Dermis blood vessel endothelial cell (primary cell): Measurements from ENCODE around the gene MUC5B. TPM values are rescaled to one million over a fixed set of nuclear protein-coding genes. Genes with fewer than 3 reads are reported as not detected.

Experiments
- DNase-seq: peaks from one replicate; pipeline ENCODE4 v3.0.0; 2010
- total RNA-seq: library from RNA; depleted of rRNA; stranded (reverse); fragments of >200 nt; gene quantifications from 2 replicates; pipeline ENCODE4 v1.2.3, GENCODE V29; 2014

Gene MUC5B
- total RNA-seq, 1 donor from 2014 or later: not detected

DNA sequence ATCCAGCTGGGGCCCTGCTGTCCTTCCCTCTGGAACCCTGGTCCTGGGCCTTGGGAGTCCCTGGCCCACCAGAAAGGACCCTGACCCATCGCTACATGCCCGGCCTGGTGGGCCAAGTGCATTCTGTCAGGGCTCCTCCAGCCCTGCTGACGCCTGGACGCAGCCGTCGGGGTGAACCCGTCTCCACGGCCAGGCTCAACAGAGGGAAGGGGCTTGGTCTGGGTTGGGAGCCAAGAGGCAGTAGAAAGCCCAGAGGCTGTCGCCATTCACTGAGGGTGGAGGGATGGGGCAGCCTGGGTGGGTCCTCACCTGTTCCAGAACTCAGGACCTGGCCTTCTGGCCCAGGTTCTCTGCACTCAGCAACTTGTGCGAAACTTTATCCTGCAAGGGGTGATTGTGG lies 47.6 kb downstream of the MUC5B start:
- DNase-seq: no peak

DNA sequence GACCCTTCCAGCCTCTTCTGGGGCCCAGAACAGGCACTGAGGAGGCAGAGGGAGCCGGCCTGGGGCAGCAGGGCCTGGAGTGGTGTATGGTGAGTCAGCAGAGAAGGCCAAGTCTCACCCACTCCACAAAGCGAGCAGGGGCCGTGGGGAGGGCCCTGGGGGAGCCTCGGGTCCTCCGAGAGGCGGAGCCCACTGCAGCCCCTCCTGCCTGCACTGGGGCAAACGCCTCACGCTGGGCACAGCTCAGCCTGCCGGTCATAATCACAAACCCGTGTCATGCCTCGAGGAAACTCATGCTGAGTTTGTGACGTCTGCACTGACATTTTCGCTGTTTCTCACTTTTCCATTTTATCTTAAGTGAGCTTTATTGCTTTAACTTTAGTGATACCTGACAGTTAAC lies 48.1 kb downstream of the MUC5B start:
- DNase-seq: no peak

DNA sequence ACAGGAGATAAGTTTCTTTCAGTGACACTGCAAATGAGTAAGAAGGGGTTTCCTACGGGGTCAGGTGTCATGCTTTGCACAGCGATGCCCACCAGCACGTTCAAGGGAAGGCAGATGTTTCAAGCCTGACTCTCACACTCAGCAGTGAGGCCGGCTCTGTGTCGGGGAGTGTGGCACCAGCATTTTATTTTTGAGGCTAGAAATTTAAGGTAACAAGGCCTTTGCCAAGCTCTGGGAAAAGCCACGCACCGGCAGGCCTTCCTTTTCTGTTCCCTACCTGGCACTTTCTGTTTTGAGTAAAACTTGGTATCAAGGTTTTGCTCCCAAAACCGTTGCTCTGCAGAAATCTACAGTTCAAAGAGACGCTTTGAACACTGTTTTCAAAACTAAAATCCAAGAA lies 48.5 kb downstream of the MUC5B start:
- no peak for DNase-seq

DNA sequence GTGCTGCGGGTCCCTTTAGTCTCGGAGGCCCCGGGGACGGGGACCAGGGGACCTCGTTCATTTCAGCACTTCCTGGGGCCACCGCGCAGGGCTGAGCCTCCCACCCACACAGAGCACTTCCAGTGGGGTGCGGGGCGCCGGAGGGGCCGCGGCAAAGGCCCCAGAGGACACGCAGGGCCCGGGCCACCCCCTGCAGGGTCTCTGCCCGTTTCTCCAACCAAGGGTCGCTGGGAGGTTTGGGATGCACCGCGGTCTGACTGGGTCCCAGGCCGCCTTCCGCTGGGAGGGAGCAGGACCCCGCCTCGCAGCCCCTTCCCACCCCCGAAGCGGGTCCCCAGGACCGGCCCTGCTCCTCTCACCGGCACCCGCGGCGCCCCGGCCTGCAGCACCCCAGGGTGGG lies 49.1 kb downstream of the MUC5B start:
- DNase-seq: no peak

DNA sequence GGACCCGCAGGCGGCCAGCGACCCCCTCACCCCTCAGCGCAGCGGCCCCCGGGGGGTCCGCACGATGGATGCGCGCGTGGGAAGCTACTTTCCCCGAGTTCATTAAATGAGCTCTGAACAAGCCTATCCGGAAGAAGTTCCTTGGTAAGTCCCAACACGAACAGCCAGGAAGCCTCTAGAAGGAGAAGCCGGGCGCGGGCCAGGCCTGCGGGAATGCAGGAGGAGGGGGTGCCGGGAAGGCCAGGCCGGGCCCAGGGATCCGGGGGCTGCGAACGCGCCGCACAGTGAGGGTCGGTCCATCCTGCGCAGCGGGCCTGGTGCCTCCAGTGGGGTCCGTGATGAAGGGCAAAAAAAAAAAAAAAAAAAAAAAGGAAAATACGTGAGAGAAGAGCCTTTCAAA lies 49.7 kb downstream of the MUC5B start:
- DNase-seq: no peak

DNA sequence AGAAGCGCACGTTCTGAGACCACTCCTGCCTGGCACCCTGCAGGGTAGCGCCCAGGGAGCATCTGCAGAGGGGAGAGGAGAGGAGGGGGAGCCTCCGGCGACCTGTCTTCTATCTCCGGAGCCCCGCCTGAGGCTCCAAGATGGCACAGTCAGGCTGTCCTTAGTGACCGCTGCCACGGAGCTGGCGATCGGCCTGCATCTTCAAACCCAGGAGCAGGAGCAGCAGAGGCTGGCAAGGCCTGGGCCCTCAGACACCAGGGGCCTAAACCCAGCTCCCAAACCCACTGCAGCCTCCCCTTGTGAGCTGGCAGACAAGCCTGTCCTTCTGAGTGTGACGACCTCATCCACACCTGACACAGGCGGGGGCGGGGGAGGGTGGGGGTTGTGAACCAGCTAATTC lies 51.6 kb downstream of the MUC5B start:
- no peak for DNase-seq

DNA sequence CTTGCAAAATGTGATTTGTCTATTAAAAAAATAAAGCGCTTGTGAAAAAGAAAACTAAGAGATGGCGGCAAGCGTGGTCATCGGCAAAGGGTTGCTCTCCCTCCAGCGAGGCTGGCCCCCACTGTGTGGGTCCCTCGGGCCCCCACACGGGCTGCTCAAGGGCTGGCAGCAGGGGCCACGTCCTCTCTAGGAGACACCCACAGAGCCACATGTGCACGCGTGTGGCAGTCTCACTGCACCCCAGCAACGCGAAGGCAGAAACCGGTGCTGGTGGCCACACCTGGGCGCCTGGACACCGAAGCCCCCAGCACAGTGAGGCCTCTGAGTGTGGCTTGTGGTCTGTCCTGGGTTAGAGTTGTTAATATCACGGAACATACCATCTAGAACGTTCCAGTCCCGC lies 52.2 kb downstream of the MUC5B start:
- DNase-seq: no peak

DNA sequence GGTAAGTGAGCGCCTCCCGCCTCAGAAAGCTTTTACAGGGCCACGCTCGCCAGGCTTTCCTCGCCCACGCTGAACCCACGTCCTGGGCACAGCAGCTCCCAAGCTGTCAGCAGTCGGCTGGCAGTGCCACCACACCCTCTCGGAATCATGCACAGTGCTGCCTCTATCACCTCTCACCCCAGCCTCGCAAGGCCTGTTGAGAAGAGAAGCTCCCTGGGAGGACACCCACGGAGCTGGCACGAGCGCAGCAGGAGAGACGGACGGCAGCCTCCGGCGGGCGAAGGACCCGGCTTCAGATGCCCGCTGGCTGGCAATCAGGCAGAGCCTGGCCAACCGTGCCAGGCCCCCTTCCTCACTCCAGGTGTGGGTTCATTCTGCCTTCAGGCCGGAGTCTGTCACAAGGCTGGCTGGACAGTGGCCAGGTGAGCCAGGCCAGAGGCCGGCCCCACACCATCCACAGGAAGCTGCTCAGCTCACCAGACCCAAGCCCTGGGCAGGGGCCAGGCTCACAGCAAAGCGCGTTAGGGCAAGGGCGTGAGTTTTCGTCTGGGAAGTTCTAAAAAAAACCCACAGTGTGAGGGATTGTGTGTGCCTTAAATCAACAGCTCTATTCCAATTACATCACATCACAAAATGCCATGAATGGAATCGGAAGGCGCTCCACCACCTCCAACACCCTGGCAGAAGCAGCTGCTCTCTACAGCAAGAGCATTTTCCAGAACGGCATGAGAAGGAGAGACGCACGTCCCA lies 53.4 kb downstream of the MUC5B start:
- peak; percentile 8 for DNase-seq

DNA sequence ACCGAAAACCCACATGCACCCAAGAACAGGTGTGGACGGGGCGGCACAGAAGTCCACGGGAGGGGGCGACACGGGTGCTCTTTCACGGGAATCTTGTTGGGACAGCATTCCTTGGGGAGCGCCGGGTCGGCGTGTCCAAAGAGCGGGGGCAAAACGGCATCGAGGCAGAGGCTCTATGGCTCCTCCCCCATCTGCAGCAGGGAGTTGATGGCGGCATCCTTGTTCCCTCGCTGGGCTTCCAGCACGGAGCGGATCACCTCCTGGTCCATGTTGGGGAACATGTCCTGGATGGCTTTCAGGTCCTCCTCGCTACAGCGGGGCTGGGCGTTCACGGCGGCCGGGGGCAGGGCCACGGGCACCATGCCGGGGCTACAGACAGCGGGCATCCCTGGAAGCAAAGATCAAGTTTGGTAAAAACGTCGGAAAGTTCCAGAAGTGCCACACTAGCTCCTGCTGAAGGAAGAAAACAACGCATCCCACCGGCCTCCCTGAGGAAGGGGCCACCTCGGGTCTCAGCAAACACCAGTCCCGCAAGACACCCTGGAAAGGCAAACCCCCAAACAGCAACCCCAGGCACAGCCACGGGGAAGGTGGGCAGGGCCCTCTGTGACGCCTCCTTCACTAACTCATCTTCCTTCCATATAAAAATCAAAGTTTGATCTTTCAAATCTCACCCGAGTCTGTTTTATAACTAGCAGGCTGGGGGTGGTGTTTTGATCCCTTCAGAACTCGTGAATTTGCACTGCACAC lies 54.2 kb downstream of the MUC5B start:
- DNase-seq: no peak

DNA sequence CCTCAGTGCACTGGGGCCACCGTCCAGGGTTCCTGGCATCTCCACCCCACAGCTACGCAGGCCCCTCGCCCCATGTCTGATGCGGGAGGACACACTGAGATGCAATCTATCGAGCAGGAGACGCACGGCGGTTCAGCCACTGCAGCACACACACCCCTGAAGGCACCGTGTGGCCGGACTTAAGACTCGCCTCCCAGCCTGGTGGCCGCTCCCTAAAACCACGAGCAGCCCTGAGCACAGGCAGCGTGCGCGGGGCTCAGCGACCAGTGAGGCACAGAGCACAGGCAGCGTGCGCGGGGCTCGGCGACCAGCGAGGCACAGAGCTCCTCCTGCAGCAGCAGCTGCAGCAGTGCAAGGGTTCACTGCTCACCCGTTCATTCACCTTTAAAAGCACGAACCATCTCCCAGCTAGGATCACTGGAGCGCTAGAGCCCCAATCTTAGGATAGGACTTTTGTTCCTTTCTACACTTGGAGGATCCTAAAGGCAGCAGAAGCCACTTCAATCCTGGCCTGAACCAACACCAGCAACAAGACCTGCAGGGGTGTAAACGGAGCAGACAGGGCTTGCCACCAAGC lies 55.2 kb downstream of the MUC5B start:
- DNase-seq: no peak

DNA sequence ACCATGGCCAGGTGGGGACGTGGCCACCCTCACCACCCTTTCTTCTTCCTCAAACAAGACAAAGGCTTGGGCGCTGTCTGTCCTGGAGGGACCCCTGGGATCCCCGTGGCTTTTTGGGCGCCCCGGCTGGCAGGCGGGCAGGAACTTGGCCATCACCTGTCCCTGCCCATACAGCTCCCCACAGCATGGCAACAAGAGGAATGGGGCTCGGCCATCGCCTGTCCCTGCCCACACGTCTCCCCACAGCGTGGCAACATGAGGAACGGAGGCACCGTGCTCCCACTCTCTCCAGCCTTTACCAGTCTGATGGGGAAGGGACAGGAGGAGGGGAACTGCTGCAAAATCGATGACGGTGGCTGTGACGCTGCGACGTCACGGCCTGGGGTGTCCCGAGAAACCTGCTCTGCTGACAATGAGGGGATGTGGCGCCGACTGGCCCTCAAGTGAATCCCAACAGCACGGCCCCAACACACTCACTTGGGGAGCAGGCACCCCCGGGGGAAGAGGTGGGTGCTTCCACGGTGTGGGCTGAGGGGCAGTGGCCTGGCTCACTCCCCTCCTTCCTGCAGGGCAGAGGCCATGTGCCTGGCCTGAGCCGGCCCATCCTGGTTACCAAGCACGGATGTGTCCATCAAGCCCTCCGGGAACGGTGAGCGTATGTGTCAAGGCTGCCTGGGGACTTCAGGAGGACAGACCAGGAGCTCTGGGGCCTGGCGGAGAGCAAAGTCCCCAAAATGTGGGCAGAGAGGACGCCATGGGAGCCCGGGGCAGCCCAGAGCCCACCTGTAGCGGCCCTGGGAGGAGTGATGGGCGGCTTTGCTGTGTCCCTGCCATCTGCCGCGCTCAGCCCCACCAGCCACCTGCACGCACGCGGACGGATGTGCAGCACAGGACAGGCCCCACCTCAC lies 56.2 kb downstream of the MUC5B start:
- DNase-seq: no peak

DNA sequence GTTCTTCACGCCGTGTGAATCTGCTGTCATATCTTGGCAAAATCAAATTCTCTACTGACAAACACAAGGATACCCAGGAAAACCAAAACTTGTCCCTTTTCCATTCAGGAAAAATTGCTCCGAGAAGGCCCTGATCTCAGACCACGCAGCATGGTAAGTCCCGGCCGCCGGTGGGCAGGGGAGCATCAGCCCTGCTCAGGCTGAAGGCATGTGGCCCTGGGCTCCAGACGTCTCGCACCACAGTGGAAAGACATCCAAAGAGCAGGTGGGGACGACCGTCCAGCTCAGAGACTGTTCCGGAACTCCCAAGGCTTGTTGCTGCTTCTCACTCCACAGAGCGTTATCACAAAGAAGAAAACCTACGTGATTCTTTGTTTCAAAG lies 56.8 kb downstream of the MUC5B start:
- DNase-seq: no peak

DNA sequence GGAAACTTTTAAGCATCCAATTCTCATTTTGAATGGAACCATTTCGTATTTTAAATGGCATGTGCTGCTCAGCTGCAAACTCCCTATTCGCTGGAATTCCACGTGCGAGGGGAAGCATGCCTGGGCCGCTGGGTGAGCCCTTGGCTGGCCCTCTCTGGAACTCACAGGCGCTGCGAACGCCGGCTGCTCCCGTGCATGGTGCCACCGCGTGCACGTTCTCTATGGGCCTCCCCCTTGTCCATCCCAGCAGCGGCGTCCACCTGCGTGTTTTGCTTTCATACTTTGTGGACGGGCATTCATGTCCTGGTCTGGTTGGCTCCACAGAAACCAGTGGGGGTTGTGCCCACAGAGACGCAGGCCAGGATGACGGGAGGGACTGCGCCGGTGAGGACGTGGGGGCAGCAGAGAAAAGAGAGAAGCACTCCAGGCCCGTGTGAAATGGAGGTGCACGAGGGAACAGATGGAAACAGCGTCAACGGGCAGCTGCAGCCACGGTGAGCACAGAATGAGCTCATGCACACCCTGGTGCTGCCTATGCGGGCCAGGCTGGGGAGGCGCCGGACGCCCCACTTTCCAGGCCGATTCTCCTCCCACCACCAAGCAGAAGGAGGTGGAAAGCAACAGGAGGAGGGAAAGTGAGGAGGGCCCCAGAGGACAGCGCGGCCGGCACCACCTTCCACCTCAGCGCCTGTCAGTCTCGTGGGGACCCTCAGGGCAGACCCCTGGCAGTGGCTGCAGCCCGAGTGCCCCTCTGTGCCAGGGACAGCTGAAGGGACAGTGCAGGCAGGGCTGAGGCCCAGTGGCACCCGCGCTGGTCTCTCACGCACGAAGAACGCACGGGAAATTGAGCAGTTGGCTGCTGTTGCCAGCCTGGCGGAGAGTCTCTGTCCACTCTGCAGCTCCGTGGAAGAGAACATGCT lies 57.5 kb downstream of the MUC5B start:
- DNase-seq: no peak

DNA sequence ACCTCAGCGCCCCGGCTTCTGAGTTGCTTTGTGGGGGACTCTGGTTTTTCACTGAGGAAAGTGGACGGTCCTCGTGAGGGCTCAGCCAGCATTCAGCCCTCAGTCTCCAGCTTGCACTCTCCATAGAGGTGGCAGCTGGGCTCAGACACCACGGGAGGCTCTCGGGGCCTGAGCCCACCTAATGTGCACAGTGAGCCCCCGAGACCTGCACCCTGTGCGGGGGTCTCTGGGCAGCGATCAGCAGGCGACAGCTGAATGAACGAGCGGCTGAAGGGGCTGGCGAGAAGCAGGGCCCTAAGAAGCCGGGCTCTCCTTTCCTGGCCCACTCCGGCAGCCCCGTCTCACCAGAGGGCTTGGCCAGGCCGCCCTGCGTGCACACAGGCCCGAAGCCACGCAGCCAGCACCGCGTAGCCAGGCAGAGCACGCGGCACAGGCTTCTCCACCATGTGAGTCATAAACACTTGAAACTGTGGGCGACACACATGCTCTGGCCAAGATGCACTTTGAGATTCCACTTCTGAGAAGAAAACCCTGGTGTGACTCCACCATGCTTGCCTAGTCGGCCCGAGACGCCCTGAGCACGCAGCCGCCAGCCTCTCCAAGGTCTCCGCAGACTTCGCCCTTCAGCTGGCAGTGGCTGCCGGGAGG lies 58.6 kb downstream of the MUC5B start:
- DNase-seq: no peak

DNA sequence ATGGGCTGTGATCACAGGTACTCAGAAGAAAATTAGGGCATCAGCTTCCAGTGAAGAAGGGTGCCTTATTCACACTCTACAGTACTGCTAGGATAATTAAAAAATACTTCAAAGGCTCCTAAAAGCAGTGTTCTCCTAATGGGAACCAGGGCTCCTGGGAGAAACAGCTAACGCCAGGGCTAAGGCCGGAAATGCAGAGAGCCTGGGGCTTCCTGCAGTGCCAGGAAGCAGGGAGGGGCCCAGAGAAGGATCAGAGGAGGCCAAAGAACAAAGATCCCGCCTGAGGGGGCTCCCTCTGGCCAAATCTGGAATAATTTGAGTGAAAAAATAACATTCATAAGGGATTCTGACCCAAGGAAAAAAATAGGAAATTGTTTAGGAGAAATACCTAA lies 59.1 kb downstream of the MUC5B start:
- DNase-seq: peak; percentile 39

DNA sequence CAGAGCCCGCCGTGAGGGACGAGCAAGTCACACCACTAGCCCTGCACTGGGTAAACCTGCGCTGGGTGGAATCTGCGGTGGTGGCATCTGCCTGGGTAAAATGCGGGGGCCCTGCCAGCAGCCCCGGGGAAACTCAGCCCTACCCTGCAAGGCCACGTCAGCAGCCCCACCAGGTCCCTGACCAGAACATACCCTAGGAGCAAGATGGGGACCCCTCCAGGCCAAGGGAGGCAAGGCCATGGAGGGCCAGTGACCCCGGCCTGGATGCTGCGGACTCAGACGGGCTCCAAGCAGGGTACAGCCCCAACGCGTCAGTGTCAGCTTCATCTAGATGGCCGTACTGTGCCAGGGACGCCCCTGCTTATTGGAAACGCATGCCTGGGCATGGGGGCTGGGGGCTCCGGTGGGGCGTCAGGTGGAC lies 60.2 kb downstream of the MUC5B start:
- DNase-seq: no peak

DNA sequence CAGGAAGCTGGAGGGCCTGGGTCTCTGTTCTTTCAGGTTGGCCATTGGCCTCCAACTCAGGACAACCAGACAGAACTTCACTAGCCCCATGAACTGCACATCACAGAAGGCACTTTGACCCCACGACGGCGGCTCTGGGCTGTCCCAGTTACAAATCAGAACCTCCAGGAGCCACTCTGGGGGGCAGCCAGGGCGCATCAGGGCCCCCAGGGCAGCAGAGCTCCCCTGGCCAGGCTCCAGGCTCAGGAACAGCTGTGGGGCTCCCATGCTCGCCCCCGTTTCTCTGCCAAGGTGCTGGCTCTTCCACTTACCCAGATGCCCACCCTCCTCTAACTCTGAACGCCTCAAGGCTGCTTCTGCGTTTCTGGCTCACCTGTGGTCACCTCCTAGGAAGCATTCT lies 61.0 kb downstream of the MUC5B start:
- DNase-seq: no peak

DNA sequence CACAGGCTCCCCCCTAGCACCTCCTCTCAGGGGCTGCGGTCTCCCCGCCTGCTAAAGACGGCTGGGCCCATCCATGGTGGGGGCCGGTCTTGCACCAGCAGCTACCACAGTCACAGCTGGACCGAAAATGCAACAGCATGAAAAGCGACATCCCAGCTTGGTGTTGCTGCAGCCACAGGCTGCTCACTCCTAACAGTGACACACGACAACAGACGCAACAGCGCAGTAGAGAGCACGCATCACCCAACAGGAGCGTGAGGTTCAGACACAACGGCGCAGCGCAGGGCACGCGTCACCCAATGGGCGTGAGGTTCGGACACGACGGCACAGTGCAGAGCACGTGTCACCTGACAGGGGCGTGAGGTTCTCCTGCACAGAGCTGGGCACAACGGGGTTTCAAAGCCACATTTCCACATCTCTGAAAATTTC lies 62.5 kb downstream of the MUC5B start:
- DNase-seq: no peak

DNA sequence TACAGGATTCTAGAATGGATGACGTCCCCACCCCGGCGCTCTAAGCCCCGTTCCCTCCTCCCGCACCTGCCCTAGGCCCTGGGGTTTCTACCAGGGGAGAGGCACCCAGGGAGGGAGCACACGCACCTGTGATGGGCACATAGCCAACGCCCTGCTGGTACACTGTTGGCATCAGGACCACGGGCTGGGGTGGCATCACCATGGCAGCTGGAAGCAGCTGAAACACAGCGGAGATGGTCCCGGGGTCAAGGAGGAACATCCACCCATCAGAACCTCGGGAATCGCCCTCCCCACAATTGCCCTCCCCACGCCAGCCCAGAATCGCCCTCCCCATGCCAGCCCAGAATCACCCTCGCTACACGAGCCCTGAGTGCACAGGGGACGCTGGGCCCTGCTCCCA lies 63.0 kb downstream of the MUC5B start:
- no peak for DNase-seq

DNA sequence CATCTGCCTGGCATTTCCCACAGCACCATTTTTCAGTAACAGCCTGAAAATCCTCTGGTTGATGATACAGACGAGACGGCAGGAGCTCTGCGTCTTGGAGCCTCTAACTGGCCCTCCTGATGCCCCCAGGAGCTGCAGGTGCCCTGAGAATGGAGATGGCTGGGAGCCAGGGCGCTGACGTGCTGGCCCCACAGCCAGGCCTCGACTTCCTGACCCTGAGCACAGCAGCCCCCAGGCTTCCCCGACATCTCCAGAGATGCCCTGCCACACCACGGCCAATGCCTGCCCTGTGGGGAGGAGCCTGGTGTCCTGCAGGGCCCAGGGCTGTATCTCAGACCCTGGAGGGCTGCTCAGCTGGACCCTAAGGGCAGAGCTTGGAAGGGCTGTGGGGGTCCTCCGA lies 65.1 kb downstream of the MUC5B start:
- DNase-seq: no peak

DNA sequence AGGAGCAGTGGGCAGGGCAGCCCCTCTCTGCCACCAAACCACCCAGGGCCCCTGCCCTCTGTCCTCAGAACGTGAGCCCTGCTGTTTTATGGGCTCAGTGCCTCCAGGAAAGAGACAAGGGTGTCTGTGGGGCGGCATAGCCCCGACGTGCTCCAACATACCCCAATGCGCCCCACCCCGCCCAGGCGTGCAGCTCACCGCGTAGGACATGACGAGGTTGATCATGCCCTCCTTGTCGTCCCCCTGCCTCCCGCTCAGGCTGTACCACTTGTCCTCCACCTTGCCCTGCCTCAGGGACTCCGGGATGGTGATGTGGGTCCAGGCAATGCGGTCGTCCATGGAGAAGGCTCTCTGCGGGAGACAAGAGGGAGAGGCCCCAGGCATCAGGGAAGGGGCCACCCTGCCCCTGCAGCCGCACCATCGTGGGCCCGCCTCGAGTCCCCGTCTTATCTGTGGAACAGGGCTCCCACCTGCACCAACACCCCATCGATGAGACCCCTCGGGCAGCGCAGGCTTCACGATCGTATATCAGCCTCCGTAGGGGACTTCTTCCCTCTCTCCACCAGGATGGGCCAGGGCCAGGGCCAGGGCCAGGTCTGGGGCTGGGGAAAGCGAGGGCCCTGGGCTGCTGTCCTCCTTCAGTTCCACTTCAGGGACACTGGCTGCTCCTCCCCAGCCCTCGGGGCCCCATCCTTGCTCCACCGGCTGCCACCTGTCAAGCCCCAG lies 65.7 kb downstream of the MUC5B start:
- no peak for DNase-seq
